A549 (cell line): Measurements from ENCODE around the gene RAB3GAP2. TPM values are rescaled to one million over a fixed set of nuclear protein-coding genes. Genes with fewer than 3 reads are reported as not detected.

ENCODE experiments used
- ATAC-seq, 2 experiments: fragments of 200-7000 bp in 1 of 2; fragments of >200 bp in 1 of 2; cut with Nextera tagmentation in 1 of 2; cut with Tn5 transposase in 1 of 2; 3 replicates each; pipeline versions ENCODE4 v1.8.0 to v1.9.1; 2018 to 2020; ENCODE audit warnings: mild to moderate bottlenecking in 1 of 2, moderate library complexity in 1 of 2
- CTCF ChIA-PET: fragments of 300-600 bp; sonication (Branson Sonifier 250); formaldehyde crosslinking; extraction: SDS; loops from one replicate; lab custom pipeline; 2021; ENCODE audit warnings: antibody characterized with exemption, inconsistent platforms; lab: Yijun Ruan, JAX
- POLR2A ChIA-PET: fragments of 350-600 bp; formaldehyde crosslinking; extraction: SDS; loops from one replicate; lab custom pipeline; 2021; ENCODE audit warnings: antibody characterized with exemption, inconsistent platforms; lab: Yijun Ruan, JAX
- DNase-seq, 2 experiments: peaks; one replicate each; pipeline versions ENCODE4 v3.0.0 to v3.0.0-alpha.2; 2011 to 2016; ENCODE audit warnings: low read depth in 1 of 2, low spot score in 1 of 2
- FAIRE-seq: peaks from 2 replicates; lab custom pipeline; 2011; peaks lifted over from hg19 to GRCh38; lab: Jason Lieb, UNC
- H3K27ac ChIP-seq, 2 experiments: fragments of >200 bp; sonication (Bioruptor Twin); formaldehyde crosslinking; 3 replicates each; pipeline ENCODE4 v1.5.1; 2016 to 2017
- H3K4me1 ChIP-seq: fragments of >200 bp; sonication (Bioruptor Twin); formaldehyde crosslinking; 3 replicates; pipeline ENCODE4 v1.6.1; 2016
- H3K4me2 ChIP-seq: fragments of >200 bp; sonication (Bioruptor Twin); formaldehyde crosslinking; 3 replicates; pipeline ENCODE4 v1.6.1; 2016
- H3K4me3 ChIP-seq: fragments of >200 bp; sonication (Bioruptor Twin); formaldehyde crosslinking; 3 replicates; pipeline ENCODE4 v1.5.1; 2016
- H3K9me3 ChIP-seq: fragments of >200 bp; sonication (Bioruptor Twin); formaldehyde crosslinking; 3 replicates; pipeline ENCODE4 v1.6.1; 2016
- CHD2 ChIP-seq: fragments of 150-350 bp; IDR thresholded peaks from 2 replicates; pipeline ENCODE4 v1.6.1; 2014; ENCODE audit warnings: low read length; ENCODE audit not compliant: partially characterized antibody
- EHF ChIP-seq: fragments of 250-450 bp; sonication (Bioruptor Pico); IDR thresholded peaks from 2 replicates; pipeline ENCODE4 v1.5.0; 2020; ENCODE audit warnings: mild to moderate bottlenecking
- EHMT2 ChIP-seq: fragments of 200-600 bp; sonication (generic); IDR thresholded peaks from 2 replicates; pipeline ENCODE4 v1.6.1; 2016; ENCODE audit warnings: antibody characterized with exemption, low read depth, mild to moderate bottlenecking, moderate library complexity
- FOSB ChIP-seq: fragments of 250-450 bp; sonication (Bioruptor Pico); IDR thresholded peaks from 2 replicates; pipeline ENCODE4 v1.5.0; 2020; ENCODE audit warnings: mild to moderate bottlenecking, moderate library complexity
- FOSL2 ChIP-seq, 2 experiments: fragments of 450-650 bp in 1 of 2; fragments of >200 bp in 1 of 2; sonication (Bioruptor Twin) in 1 of 2; formaldehyde crosslinking; IDR thresholded peaks; 2 replicates each; pipeline versions ENCODE4 v1.5.0 to v1.6.1; 2016 to 2020; ENCODE audit warnings: mild to moderate bottlenecking in 1 of 2, moderate library complexity in 1 of 2
- FOXS1 ChIP-seq: fragments of 250-450 bp; sonication (Bioruptor Pico); IDR thresholded peaks from 2 replicates; pipeline ENCODE4 v1.5.0; 2020; ENCODE audit warnings: mild to moderate bottlenecking, moderate library complexity
- GATA3 ChIP-seq: IDR thresholded peaks from 2 replicates; pipeline ENCODE4 v1.6.1; 2012; ENCODE audit warnings: borderline replicate concordance
- HOXB5 ChIP-seq: fragments of 250-450 bp; sonication (Bioruptor Pico); IDR thresholded peaks from 2 replicates; pipeline ENCODE4 v1.5.0; 2020; ENCODE audit warnings: mild to moderate bottlenecking, moderate library complexity
- MAFK ChIP-seq: fragments of 450-650 bp; IDR thresholded peaks from 2 replicates; pipeline ENCODE4 v1.6.1; 2014; ENCODE audit not compliant: partially characterized antibody
- MYC ChIP-seq: IDR thresholded peaks from 2 replicates; pipeline ENCODE4 v1.6.1; 2012; ENCODE audit warnings: mild to moderate bottlenecking, inconsistent platforms, low read length, improper control_type of control experiment, borderline replicate concordance
- NFE2L2 ChIP-seq: fragments of 150-350 bp; conservative IDR thresholded peaks from 2 replicates; pipeline ENCODE4 v1.6.1; 2014; ENCODE audit warnings: low read length
- PHF8 ChIP-seq: fragments of 200-600 bp; sonication (generic); IDR thresholded peaks from 2 replicates; pipeline ENCODE4 v1.6.1; 2016; ENCODE audit warnings: low read depth, mild to moderate bottlenecking, antibody characterized with exemption, moderate library complexity, borderline replicate concordance
- POLR2AphosphoS2 ChIP-seq: conservative IDR thresholded peaks from 2 replicates; pipeline ENCODE4 v1.6.1; 2012; ENCODE audit warnings: low read length, improper control_type of control experiment, inconsistent platforms
- RNF2 ChIP-seq: fragments of 200-600 bp; sonication (generic); IDR thresholded peaks from 2 replicates; pipeline ENCODE4 v1.6.1; 2016; ENCODE audit warnings: low read depth, mild to moderate bottlenecking, antibody characterized with exemption, moderate library complexity, borderline replicate concordance
- SMC3 ChIP-seq: fragments of >200 bp; sonication (Bioruptor Twin); formaldehyde crosslinking; IDR thresholded peaks from 3 replicates; pipeline ENCODE4 v1.6.1; 2018; ENCODE audit warnings: inconsistent platforms
- TP53 ChIP-seq: fragments of 250-450 bp; sonication (Bioruptor Pico); IDR thresholded peaks from 2 replicates; pipeline ENCODE4 v1.5.0; 2021; ENCODE audit warnings: mild to moderate bottlenecking, moderate library complexity
- USF2 ChIP-seq: fragments of 450-650 bp; IDR thresholded peaks from 2 replicates; pipeline ENCODE4 v1.6.1; 2014; ENCODE audit warnings: antibody characterized with exemption
- ZC3H11A ChIP-seq: fragments of 450-650 bp; IDR thresholded peaks from 2 replicates; pipeline ENCODE4 v1.6.1; 2014; ENCODE audit warnings: antibody characterized with exemption, mild to moderate bottlenecking
- polyA plus RNA-seq, 4 experiments: library from polyadenylated mRNA; depleted of rRNA in 3 of 4; stranded (reverse); fragments of >200 nt; fragmentation: RNase III in 1 of 4; extraction: RNeasy Plus Mini Kit Qiagen cat#74134 plus additional on column Dnase treatment in 1 of 4; gene quantifications; 2 replicates in 3 of 4; 3 replicates in 1 of 4; pipeline ENCODE4 v1.2.3, GENCODE V29; 2011 to 2017
- TF ChIP-seq, protein P1 (sequence below): IDR thresholded peaks from 2 replicates; pipeline ENCODE4 v1.6.1; 2012
- TF ChIP-seq, protein P2 (sequence below): IDR thresholded peaks from 2 replicates; pipeline ENCODE4 v1.6.1; 2012; ENCODE audit warnings: low read depth, borderline replicate concordance
- TF ChIP-seq, protein P3 (sequence below): fragments of 150-350 bp; IDR thresholded peaks from 2 replicates; pipeline ENCODE4 v1.6.1; 2014; ENCODE audit warnings: low read depth, mild to moderate bottlenecking, low read length
- TF ChIP-seq, protein P4 (sequence below): fragments of 250-450 bp; sonication (Bioruptor Pico); IDR thresholded peaks from 2 replicates; pipeline ENCODE4 v1.5.0; 2020; ENCODE audit warnings: low read depth, mild to moderate bottlenecking, moderate library complexity
- TF ChIP-seq, protein P5 (sequence below): fragments of >200 bp; sonication (Bioruptor Twin); formaldehyde crosslinking; IDR thresholded peaks from 3 replicates; pipeline ENCODE4 v1.5.1; 2016

RAB3GAP2 gene
- polyA plus RNA-seq, 2 of the 4 experiments (the other 2 are of a cell fraction): 14.1 to 42.8 TPM

- TF ChIP-seq, protein P1, sequence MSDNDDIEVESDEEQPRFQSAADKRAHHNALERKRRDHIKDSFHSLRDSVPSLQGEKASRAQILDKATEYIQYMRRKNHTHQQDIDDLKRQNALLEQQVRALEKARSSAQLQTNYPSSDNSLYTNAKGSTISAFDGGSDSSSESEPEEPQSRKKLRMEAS: no peak
- TF ChIP-seq SMC3 (0 out of 3 replicates have a peak, but pooled peaks have one; percentile 8), CHD2 (no peak), USF2 (no peak), FOXS1 (CRISPR knock-in tag) (no peak), TP53 (no peak), MAFK (peak; percentile 37), FOSB (CRISPR knock-in tag) (no peak), EHMT2 (no peak), NFE2L2 (no peak)
- TF ChIP-seq, protein P2, sequence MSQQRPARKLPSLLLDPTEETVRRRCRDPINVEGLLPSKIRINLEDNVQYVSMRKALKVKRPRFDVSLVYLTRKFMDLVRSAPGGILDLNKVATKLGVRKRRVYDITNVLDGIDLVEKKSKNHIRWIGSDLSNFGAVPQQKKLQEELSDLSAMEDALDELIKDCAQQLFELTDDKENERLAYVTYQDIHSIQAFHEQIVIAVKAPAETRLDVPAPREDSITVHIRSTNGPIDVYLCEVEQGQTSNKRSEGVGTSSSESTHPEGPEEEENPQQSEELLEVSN: no peak
Observed at GRCh38 chr1:220123889-220124288, 148.4 kb downstream of the RAB3GAP2 start (continued).

- H3K27ac ChIP-seq: no peak overlapping the region
- H3K9me3 ChIP-seq: no peaks in the 10 kb centered on the region
- H3K4me2 ChIP-seq: no peak overlapping the region
- no peak overlapping the region for H3K4me3 ChIP-seq
- TF ChIP-seq RNF2: no peak
- TF ChIP-seq ZC3H11A: no peak
- TF ChIP-seq EHF: no peak
- TF ChIP-seq, protein P3, sequence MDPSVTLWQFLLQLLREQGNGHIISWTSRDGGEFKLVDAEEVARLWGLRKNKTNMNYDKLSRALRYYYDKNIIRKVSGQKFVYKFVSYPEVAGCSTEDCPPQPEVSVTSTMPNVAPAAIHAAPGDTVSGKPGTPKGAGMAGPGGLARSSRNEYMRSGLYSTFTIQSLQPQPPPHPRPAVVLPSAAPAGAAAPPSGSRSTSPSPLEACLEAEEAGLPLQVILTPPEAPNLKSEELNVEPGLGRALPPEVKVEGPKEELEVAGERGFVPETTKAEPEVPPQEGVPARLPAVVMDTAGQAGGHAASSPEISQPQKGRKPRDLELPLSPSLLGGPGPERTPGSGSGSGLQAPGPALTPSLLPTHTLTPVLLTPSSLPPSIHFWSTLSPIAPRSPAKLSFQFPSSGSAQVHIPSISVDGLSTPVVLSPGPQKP: no peak
- no peak for TF ChIP-seq PHF8
- TF ChIP-seq FOSL2 (IDR thresholded peaks at IDR 0.05): no peak
- no peak for TF ChIP-seq FOSL2 (CRISPR knock-in tag; IDR thresholded peaks at IDR 0.05)
- TF ChIP-seq HOXB5 (CRISPR knock-in tag): no peak
- no peak for TF ChIP-seq NFE2L2
- no peak for TF ChIP-seq SMC3
- TF ChIP-seq MYC: no peak
- TF ChIP-seq, protein P4, sequence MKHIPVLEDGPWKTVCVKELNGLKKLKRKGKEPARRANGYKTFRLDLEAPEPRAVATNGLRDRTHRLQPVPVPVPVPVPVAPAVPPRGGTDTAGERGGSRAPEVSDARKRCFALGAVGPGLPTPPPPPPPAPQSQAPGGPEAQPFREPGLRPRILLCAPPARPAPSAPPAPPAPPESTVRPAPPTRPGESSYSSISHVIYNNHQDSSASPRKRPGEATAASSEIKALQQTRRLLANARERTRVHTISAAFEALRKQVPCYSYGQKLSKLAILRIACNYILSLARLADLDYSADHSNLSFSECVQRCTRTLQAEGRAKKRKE (CRISPR knock-in tag): no peak
- TF ChIP-seq POLR2AphosphoS2: no peak
- TF ChIP-seq, protein P2: no peak
- TF ChIP-seq GATA3: no peak
- TF ChIP-seq, protein P5, sequence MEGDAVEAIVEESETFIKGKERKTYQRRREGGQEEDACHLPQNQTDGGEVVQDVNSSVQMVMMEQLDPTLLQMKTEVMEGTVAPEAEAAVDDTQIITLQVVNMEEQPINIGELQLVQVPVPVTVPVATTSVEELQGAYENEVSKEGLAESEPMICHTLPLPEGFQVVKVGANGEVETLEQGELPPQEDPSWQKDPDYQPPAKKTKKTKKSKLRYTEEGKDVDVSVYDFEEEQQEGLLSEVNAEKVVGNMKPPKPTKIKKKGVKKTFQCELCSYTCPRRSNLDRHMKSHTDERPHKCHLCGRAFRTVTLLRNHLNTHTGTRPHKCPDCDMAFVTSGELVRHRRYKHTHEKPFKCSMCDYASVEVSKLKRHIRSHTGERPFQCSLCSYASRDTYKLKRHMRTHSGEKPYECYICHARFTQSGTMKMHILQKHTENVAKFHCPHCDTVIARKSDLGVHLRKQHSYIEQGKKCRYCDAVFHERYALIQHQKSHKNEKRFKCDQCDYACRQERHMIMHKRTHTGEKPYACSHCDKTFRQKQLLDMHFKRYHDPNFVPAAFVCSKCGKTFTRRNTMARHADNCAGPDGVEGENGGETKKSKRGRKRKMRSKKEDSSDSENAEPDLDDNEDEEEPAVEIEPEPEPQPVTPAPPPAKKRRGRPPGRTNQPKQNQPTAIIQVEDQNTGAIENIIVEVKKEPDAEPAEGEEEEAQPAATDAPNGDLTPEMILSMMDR: no peak
- DNase-seq: no peak
- no peak for ATAC-seq
- H3K4me1 ChIP-seq: peaks cover 7% of the 10 kb centered on the region; the same call in 1 of the 3 replicates
- ChIA-PET CTCF (interaction anchor here (1.4 kb wide), 1 partner anchor 30 kb away, joined by 3 read pairs; no protein-coding TSS in a partner anchor), POLR2A (no interaction called here)
- no peak for FAIRE-seq
Observed at GRCh38 chr1:220123066-220123465, 149.2 kb downstream of the RAB3GAP2 start.
